Neural progenitor cell (in vitro differentiated cells): ENCODE results near the gene ST6GAL1. TPM values are rescaled to one million over a fixed set of nuclear protein-coding genes. Genes with fewer than 3 reads are reported as not detected.

Experiments used
- DNase-seq: peaks from one replicate; pipeline ENCODE4 v3.0.0-alpha.2; 2016; ENCODE audit warnings: low spot score
- H2AFZ ChIP-seq: fragments of 200-600 bp; sonication (generic); replicated peaks from 2 replicates; pipeline ENCODE4 v1.6.1; 2016; ENCODE audit warnings: antibody characterized with exemption
- H3F3A ChIP-seq: fragments of 200-600 bp; sonication (generic); 2 replicates; pipeline ENCODE4 v1.6.1; 2016; ENCODE audit warnings: antibody characterized with exemption, low read depth
- H3K27ac ChIP-seq: fragments of 200-600 bp; sonication (generic); 2 replicates; pipeline ENCODE4 v1.5.1; 2016; ENCODE audit warnings: mild to moderate bottlenecking
- H3K27me3 ChIP-seq: fragments of 200-600 bp; sonication (generic); 2 replicates; pipeline ENCODE4 v1.6.1; 2016; ENCODE audit warnings: mild to moderate bottlenecking, moderate library complexity
- H3K36me3 ChIP-seq: fragments of 200-600 bp; sonication (generic); 2 replicates; pipeline ENCODE4 v1.5.1; 2016
- H3K4me1 ChIP-seq: fragments of 200-600 bp; sonication (generic); 2 replicates; pipeline ENCODE4 v1.6.1; 2016; ENCODE audit warnings: mixed run types
- H3K4me2 ChIP-seq: fragments of 200-600 bp; sonication (generic); 2 replicates; pipeline ENCODE4 v1.6.1; 2016
- H3K4me3 ChIP-seq: fragments of 200-600 bp; sonication (generic); 2 replicates; pipeline ENCODE4 v1.5.1; 2016
- H3K79me2 ChIP-seq: fragments of 200-600 bp; sonication (generic); 2 replicates; pipeline ENCODE4 v1.6.1; 2016; ENCODE audit warnings: low read depth
- H3K9ac ChIP-seq: fragments of 200-600 bp; sonication (generic); 2 replicates; pipeline ENCODE4 v1.6.1; 2016
- H3K9me3 ChIP-seq: fragments of 200-600 bp; sonication (generic); 2 replicates; pipeline ENCODE4 v1.5.1; 2016; ENCODE audit warnings: low read depth
- H4K20me1 ChIP-seq: fragments of 200-600 bp; sonication (generic); 2 replicates; pipeline ENCODE4 v1.6.1; 2016; ENCODE audit warnings: low read depth
- H3K27ac Mint-ChIP-seq: 3 replicates; pipeline ENCODE4 v1.8.0; 2021; ENCODE audit warnings: mixed read lengths
- H3K27me3 Mint-ChIP-seq: 2 replicates; pipeline ENCODE4 v1.8.0; 2022; ENCODE audit warnings: low read depth, mild to moderate bottlenecking, inconsistent platforms, moderate library complexity, mixed read lengths; ENCODE audit not compliant: insufficient read depth
- H3K36me3 Mint-ChIP-seq: 3 replicates; pipeline ENCODE4 v1.8.0; 2021; ENCODE audit warnings: mixed read lengths
- H3K4me1 Mint-ChIP-seq: 3 replicates; pipeline ENCODE4 v1.8.0; 2021; ENCODE audit warnings: mixed read lengths
- H3K4me3 Mint-ChIP-seq: 3 replicates; pipeline ENCODE4 v1.8.0; 2021; ENCODE audit warnings: mild to moderate bottlenecking, moderate library complexity, mixed read lengths
- H3K9me3 Mint-ChIP-seq: 3 replicates; pipeline ENCODE4 v1.8.0; 2020; ENCODE audit warnings: mixed read lengths
- CTCF ChIP-seq: fragments of 200-600 bp; sonication (generic); IDR thresholded peaks from 2 replicates; pipeline ENCODE4 v1.5.1; 2017; ENCODE audit warnings: antibody characterized with exemption, mild to moderate bottlenecking
- EZH2 ChIP-seq: fragments of 200-600 bp; sonication (generic); IDR thresholded peaks from 2 replicates; pipeline ENCODE4 v1.6.1; 2017; ENCODE audit warnings: antibody characterized with exemption, mild to moderate bottlenecking, moderate library complexity
- EZH2phosphoT487 ChIP-seq: fragments of 200-600 bp; sonication (generic); IDR thresholded peaks from 2 replicates; pipeline ENCODE4 v1.6.1; 2017; ENCODE audit warnings: antibody characterized with exemption
- total RNA-seq: library from RNA; depleted of rRNA; stranded (reverse); fragments of >200 nt; gene quantifications from 2 replicates; pipeline ENCODE4 v1.2.3, GENCODE V29; 2015; ENCODE audit warnings: low replicate concordance

Gene ST6GAL1
- total RNA-seq, 1 donor from 2014 or later = 27.3 TPM

GRCh38 chr3:187039100-187039722 is 108.9 kb downstream of the ST6GAL1 start:
- Histone ChIP-seq H3K4me1 (no peaks in the 10 kb centered on the region), H3K27ac (no peak overlapping the region), H4K20me1 (no peaks in the 10 kb centered on the region), H2AFZ (no peak overlapping the region), H3K4me2 (no peak overlapping the region), H3K79me2 (no peaks in the 10 kb centered on the region), H3K4me3 (no peak overlapping the region), H3K36me3 (no peaks in the 10 kb centered on the region), H3K27me3 (no peaks in the 10 kb centered on the region), H3K9ac (no peak overlapping the region), H3K9me3 (no peaks in the 10 kb centered on the region), H3F3A (no peaks in the 10 kb centered on the region)
- H3K27ac Mint-ChIP-seq = no peak overlapping the region
- H3K4me1 Mint-ChIP-seq = no peaks in the 10 kb centered on the region
- no peak overlapping the region for H3K4me3 Mint-ChIP-seq
- H3K27me3 Mint-ChIP-seq = peaks cover 3% of the 10 kb centered on the region
- peaks cover 9% of the 10 kb centered on the region for H3K9me3 Mint-ChIP-seq
- peaks cover 33% of the 10 kb centered on the region for H3K36me3 Mint-ChIP-seq
- TF ChIP-seq EZH2 = no peak
- no peak for TF ChIP-seq CTCF
- no peak for DNase-seq

GRCh38 chr3:187039723-187040414 is 109.5 kb downstream of the ST6GAL1 start:
- no peaks in the 10 kb centered on the region for H3K4me1 Mint-ChIP-seq
- no peaks in the 10 kb centered on the region for H3K79me2 ChIP-seq
- H3K27ac ChIP-seq = no peak overlapping the region
- peaks cover 3% of the 10 kb centered on the region for H3K9me3 Mint-ChIP-seq
- H3K4me1 ChIP-seq = no peaks in the 10 kb centered on the region
- H3K27ac Mint-ChIP-seq = no peak overlapping the region
- peaks cover 28% of the 10 kb centered on the region for H3K36me3 Mint-ChIP-seq
- H3F3A ChIP-seq = no peaks in the 10 kb centered on the region
- H3K36me3 ChIP-seq = no peaks in the 10 kb centered on the region
- no peak overlapping the region for H3K4me3 Mint-ChIP-seq
- no peak overlapping the region for H3K4me2 ChIP-seq
- H3K9ac ChIP-seq = no peak overlapping the region
- no peaks in the 10 kb centered on the region for H3K27me3 ChIP-seq
- no peaks in the 10 kb centered on the region for H4K20me1 ChIP-seq
- H3K9me3 ChIP-seq = no peaks in the 10 kb centered on the region
- peaks cover 2% of the 10 kb centered on the region for H3K27me3 Mint-ChIP-seq
- no peak overlapping the region for H3K4me3 ChIP-seq
- no peak for TF ChIP-seq EZH2
- H2AFZ ChIP-seq = no peak overlapping the region
- DNase-seq = no peak

GRCh38 chr3:187040516-187041361 is 110.4 kb downstream of the ST6GAL1 start:
- Mint-ChIP-seq H3K9me3 (no peaks in the 10 kb centered on the region), H3K4me1 (no peaks in the 10 kb centered on the region), H3K36me3 (peaks cover 24% of the 10 kb centered on the region), H3K27ac (no peak overlapping the region), H3K4me3 (no peak overlapping the region), H3K27me3 (peaks cover 2% of the 10 kb centered on the region)
- Histone ChIP-seq H3K4me2 (no peak overlapping the region), H3F3A (no peaks in the 10 kb centered on the region), H3K9ac (no peak overlapping the region), H3K27ac (no peak overlapping the region), H3K79me2 (no peaks in the 10 kb centered on the region), H3K36me3 (no peaks in the 10 kb centered on the region), H3K4me1 (no peaks in the 10 kb centered on the region), H3K9me3 (no peaks in the 10 kb centered on the region), H4K20me1 (no peaks in the 10 kb centered on the region), H2AFZ (no peak overlapping the region), H3K27me3 (no peaks in the 10 kb centered on the region), H3K4me3 (no peak overlapping the region)
- DNase-seq = no peak
- TF ChIP-seq EZH2phosphoT487 (no peak), CTCF (no peak), EZH2 (no peak)
